Neural progenitor cell (in vitro differentiated cells): ENCODE data around the gene C19orf67.

Source experiments
- CTCF ChIP-seq: fragments of 200-600 bp; sonication (generic); IDR thresholded peaks from 2 replicates; pipeline ENCODE4 v1.5.1; 2017; ENCODE audit warnings: antibody characterized with exemption, mild to moderate bottlenecking
- EZH2phosphoT487 ChIP-seq: fragments of 200-600 bp; sonication (generic); IDR thresholded peaks from 2 replicates; pipeline ENCODE4 v1.6.1; 2017; ENCODE audit warnings: antibody characterized with exemption

- TF ChIP-seq CTCF = no peak
- no peak for TF ChIP-seq EZH2phosphoT487
Measured at GRCh38 chr19:14127929-14128509, 42.4 kb upstream of the C19orf67 start.
